Measurements from ENCODE around the gene ADRA2C.
"Not testable (repeated sequence)": the region's sequence is repeated elsewhere in the genome, so short reads cannot be mapped to it uniquely, and the experiment has no call there.

The ADRA2C gene

DNA sequence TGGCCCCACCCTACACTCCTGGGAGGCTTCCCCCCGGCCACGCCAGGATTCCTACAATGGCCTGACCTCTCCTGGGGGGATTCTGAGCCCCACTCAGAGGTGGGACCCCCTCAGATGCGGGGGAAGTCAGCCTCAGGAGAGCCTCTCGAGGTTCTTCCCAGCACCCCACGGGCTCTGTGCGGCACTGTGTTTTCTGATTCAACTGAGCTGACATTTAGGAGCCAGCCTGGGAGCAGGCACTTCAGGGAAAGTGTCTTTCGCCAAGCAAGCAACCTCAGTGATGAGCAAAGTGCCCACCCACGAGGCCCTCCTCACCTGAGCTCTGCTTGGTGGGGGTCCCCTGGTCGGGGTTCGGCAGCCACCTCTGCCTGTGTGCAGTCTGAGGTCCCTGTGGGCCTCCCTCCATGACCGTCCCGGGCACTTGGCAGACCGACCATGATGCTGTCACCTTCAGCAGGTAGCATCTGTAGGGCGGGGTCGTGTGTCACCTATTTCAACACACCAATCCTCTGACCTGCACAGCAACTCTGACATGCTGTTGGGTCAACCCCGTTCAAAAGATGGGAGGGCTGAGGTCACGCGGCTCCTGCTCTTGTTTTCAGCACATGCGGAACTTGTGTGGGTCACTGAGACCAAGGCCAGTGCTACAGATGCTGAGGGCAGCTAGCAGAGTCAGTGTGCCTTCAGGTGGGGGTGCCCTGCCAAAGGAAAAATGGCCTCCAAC lies 46.2 kb downstream of the ADRA2C start:
- H3K27me3 ChIP-seq (ENCODE audit: low read depth, low read length): peaks cover 5% of the 10 kb centered on the region; the same call in 1 of the 2 replicates
- no peaks in the 10 kb centered on the region for H3K79me2 ChIP-seq (ENCODE audit: low read length)
- H3K9me3 ChIP-seq (ENCODE audit: insufficient read depth, low read length): no peaks in the 10 kb centered on the region
- H3K9ac ChIP-seq (ENCODE audit: low read length): no peak overlapping the region
- no peaks in the 10 kb centered on the region for H4K20me1 ChIP-seq (ENCODE audit: insufficient read depth, low read length)
- H3K36me3 ChIP-seq (replicated peaks; ENCODE audit: low read depth, low read length): no peaks in the 10 kb centered on the region
- no peak for TF ChIP-seq EZH2phosphoT487 (IDR thresholded peaks at IDR 0.05; ENCODE audit: low read depth)
- TF ChIP-seq, protein P1, sequence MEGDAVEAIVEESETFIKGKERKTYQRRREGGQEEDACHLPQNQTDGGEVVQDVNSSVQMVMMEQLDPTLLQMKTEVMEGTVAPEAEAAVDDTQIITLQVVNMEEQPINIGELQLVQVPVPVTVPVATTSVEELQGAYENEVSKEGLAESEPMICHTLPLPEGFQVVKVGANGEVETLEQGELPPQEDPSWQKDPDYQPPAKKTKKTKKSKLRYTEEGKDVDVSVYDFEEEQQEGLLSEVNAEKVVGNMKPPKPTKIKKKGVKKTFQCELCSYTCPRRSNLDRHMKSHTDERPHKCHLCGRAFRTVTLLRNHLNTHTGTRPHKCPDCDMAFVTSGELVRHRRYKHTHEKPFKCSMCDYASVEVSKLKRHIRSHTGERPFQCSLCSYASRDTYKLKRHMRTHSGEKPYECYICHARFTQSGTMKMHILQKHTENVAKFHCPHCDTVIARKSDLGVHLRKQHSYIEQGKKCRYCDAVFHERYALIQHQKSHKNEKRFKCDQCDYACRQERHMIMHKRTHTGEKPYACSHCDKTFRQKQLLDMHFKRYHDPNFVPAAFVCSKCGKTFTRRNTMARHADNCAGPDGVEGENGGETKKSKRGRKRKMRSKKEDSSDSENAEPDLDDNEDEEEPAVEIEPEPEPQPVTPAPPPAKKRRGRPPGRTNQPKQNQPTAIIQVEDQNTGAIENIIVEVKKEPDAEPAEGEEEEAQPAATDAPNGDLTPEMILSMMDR (IDR thresholded peaks at IDR 0.05; ENCODE audit: low read depth, low read length): no peak
- H2AFZ ChIP-seq (ENCODE audit: low read depth, low read length): no peak overlapping the region
- H3K27ac ChIP-seq (ENCODE audit: low read length): no peak overlapping the region
- no peak overlapping the region for H3K4me2 ChIP-seq (ENCODE audit: low read length)
- H3K4me3 ChIP-seq (ENCODE audit: low read length): no peak overlapping the region
- H3K4me1 ChIP-seq (ENCODE audit: low read length): no peaks in the 10 kb centered on the region

DNA sequence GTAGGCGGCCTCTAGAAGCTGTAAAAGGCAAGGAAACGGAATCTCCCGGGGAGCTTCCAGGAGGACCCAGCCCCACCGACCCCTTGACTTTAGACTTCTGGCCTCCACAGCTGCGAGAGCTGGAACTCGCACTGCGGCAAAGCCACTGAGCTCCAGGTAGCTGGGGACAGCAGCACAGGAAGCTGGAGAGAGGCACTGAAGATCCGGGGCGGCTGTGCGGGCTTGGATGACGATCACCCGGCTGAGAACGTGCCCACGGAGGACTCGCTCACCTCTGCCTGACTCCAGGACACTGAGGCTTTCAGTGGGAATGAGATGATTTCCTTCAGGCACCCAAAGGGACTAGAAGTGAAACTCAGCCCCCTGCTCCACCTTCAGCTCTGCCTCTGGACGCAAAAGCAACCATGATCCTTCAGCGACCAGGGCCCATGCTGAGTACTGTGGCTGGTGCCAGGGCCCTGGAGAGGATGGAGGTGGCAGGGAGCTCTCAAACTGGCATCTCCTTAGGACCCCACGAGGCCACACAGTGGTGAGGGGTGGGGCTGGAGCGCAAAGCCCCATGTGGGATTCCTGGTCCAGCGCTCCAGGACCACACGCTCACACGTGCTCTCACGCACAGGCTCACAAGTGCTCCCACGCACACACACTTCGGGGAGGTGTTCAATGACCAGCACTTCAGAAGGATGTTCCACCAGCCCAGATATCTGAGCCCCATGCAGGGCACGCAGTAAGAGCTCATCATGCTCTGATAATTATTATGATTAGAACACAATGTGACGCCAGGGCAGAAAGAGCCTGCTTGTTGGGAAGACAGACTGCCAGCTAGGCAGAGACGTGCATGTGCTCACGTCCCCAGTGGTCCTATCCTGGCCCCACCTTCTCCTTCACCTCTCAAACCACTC lies 47.2 kb downstream of the ADRA2C start:
- no peak overlapping the region for H2AFZ ChIP-seq (ENCODE audit: low read depth, low read length)
- H3K4me2 ChIP-seq (ENCODE audit: low read length): no peak overlapping the region
- no peaks in the 10 kb centered on the region for H4K20me1 ChIP-seq (ENCODE audit: insufficient read depth, low read length)
- H3K79me2 ChIP-seq (ENCODE audit: low read length): no peaks in the 10 kb centered on the region
- no peak overlapping the region for H3K4me3 ChIP-seq (ENCODE audit: low read length)
- H3K4me1 ChIP-seq (ENCODE audit: low read length): no peaks in the 10 kb centered on the region
- H3K9me3 ChIP-seq (ENCODE audit: insufficient read depth, low read length): no peaks in the 10 kb centered on the region
- no peaks in the 10 kb centered on the region for H3K36me3 ChIP-seq (replicated peaks; ENCODE audit: low read depth, low read length)
- H3K9ac ChIP-seq (ENCODE audit: low read length): no peak overlapping the region
- TF ChIP-seq EZH2phosphoT487 (IDR thresholded peaks at IDR 0.05; ENCODE audit: low read depth): no peak
- TF ChIP-seq, protein P1 (IDR thresholded peaks at IDR 0.05; ENCODE audit: low read depth, low read length): no peak
- no peak overlapping the region for H3K27ac ChIP-seq (ENCODE audit: low read length)
- H3K27me3 ChIP-seq (ENCODE audit: low read depth, low read length): no peaks in the 10 kb centered on the region

DNA sequence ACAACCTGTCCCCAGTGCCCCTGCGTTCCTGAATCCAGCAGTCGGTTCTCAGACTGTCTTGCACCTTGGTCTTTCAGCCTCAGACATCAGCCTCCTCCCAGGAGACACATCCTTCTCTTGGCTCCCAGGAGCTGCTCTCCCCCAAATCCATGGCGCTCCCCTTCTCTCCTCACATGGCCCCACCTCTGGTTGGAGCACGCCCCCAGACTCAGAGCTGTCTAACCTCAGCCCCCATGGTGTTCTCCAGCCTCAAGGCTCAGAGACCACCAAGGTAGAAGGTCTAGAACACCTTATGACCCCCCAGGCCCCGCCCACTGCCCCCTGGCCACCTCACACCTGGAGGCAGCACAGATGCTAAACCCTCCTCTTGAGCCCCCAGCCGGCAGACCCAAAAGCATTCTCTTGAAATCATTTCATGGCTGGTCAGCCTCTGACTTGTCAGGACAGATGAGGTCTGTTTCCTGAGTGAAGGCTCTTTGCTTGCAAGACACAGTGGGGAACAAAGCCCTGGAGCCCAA lies 47.9 kb downstream of the ADRA2C start:
- no peaks in the 10 kb centered on the region for H4K20me1 ChIP-seq (ENCODE audit: insufficient read depth, low read length)
- no peaks in the 10 kb centered on the region for H3K27me3 ChIP-seq (ENCODE audit: low read depth, low read length)
- H3K4me1 ChIP-seq (ENCODE audit: low read length): no peaks in the 10 kb centered on the region
- H3K36me3 ChIP-seq (replicated peaks; ENCODE audit: low read depth, low read length): no peaks in the 10 kb centered on the region
- H3K9ac ChIP-seq (ENCODE audit: low read length): no peak overlapping the region
- H3K4me2 ChIP-seq (ENCODE audit: low read length): no peak overlapping the region
- H3K27ac ChIP-seq (ENCODE audit: low read length): no peak overlapping the region
- H3K79me2 ChIP-seq (ENCODE audit: low read length): no peaks in the 10 kb centered on the region
- no peak overlapping the region for H3K4me3 ChIP-seq (ENCODE audit: low read length)
- H2AFZ ChIP-seq (ENCODE audit: low read depth, low read length): no peak overlapping the region
- no peak for TF ChIP-seq EZH2phosphoT487 (IDR thresholded peaks at IDR 0.05; ENCODE audit: low read depth)
- TF ChIP-seq, protein P1 (IDR thresholded peaks at IDR 0.05; ENCODE audit: low read depth, low read length): no peak
- no peaks in the 10 kb centered on the region for H3K9me3 ChIP-seq (ENCODE audit: insufficient read depth, low read length)

DNA sequence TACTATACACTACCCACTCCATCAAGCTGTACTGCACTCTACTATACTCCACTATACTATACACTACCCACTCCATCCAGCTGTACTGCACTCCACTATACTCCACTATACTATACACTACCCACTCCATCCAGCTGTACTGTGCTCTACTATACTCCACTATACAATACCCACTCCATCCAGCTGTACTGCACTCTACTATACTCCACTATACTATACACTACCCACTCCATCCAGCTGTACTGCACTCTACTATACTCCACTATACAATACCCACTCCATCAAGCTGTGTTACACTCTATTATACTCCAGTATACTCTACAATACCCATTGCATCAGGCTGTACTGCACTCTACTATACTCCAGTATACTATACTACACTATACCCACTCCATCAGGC lies 48.7 kb downstream of the ADRA2C start:
- not testable (repeated sequence) for H3K9me3 ChIP-seq (ENCODE audit: insufficient read depth, low read length); H3K4me1 ChIP-seq (ENCODE audit: low read length); H3K79me2 ChIP-seq (ENCODE audit: low read length); H3K27ac ChIP-seq (ENCODE audit: low read length); H2AFZ ChIP-seq (ENCODE audit: low read depth, low read length); H3K9ac ChIP-seq (ENCODE audit: low read length); H3K4me2 ChIP-seq (ENCODE audit: low read length); H3K4me3 ChIP-seq (ENCODE audit: low read length); H4K20me1 ChIP-seq (ENCODE audit: insufficient read depth, low read length); H3K27me3 ChIP-seq (ENCODE audit: low read depth, low read length); H3K36me3 ChIP-seq (replicated peaks; ENCODE audit: low read depth, low read length)
